ENCODE measurements around the gene OBP2A.

- TF ChIP-seq CTCF (IDR thresholded peaks at IDR 0.05) (no peak), EZH2 (IDR thresholded peaks at IDR 0.05; ENCODE audit: borderline replicate concordance, insufficient read depth, low read depth, low read length, poor library complexity, severe bottlenecking) (no peak)
Measured at GRCh38 chr9:135561391-135562234, 15.7 kb downstream of the OBP2A start, which contains the start of gene PAEP.
